Hindlimb muscle (tissue), 1 donor: ENCODE measurements around the gene WWOX. TPM values are rescaled to one million over a fixed set of nuclear protein-coding genes. Genes with fewer than 3 reads are reported as not detected.
"Not testable (repeated sequence)": the region's sequence is repeated elsewhere in the genome, so short reads cannot be mapped to it uniquely, and the experiment has no call there.

Experiments
- DNase-seq: peaks from one replicate; pipeline ENCODE4 v3.0.0-alpha.2; 2013
- polyA plus RNA-seq: library from polyadenylated mRNA; unstranded; fragments of 120-200 nt; gene quantifications from one replicate; pipeline ENCODE4 v1.2.1, GENCODE V29; 2013; ENCODE audit not compliant: insufficient read length

Gene WWOX
- polyA plus RNA-seq, 1 donor, result 12.9 TPM

DNA sequence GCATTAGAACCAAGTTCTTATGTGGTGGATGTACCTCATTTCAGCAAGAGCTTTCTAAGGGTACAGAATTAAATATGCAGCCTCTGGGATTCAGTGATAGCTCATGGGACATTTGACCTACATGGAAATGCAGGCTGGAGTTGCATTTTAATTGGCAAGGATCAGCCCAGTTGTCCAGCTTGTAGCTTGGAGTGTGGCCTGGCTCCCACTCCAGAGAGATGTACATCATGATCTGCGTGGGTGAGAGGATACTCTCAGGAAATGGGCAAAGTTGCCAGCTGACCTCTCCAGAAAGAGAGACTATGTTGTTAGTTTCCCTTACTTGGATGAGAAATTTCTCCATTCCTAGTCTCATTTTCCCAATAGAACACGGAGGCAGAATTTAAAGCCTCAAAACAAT lies 945.7 kb downstream of the WWOX start:
- DNase-seq, result no peak

DNA sequence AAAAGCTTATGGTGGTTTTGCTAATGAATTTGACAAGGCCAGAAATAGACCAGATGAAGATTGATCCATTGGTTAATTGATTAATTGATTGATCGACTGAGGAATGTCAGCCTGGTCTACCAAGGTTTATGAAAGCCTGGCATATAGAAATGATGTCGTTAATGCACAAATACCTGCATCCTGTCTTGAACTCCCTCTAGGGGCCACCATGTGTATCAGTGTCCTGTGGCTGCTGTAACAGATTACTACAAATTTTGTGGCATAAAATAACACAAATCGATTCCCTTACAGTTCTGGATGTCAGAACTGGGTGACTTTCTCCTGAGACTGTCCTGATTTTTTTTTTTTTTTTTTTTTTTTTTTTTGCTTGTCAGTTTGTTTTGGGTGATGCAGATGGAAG lies 947.9 kb downstream of the WWOX start:
- no peak for DNase-seq

DNA sequence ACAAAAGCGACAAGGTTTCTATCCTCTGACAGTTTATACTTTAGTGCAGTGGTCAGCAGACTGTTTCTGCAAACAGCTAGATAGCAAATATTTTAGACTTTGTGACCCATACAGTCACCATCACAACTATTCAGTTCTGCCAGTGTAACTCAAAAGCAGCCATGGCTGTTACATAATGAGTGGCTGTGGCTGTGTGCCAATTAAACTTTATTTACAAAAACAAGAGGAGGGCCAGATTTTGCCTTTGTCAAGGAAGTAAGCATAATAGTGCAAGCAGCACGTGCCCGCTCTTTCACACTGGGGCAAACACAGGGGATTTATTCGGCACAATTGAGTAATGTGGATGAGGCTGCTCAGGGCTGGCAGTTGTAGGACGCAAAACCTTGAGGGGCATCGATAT lies 949.6 kb downstream of the WWOX start:
- DNase-seq, result no peak

DNA sequence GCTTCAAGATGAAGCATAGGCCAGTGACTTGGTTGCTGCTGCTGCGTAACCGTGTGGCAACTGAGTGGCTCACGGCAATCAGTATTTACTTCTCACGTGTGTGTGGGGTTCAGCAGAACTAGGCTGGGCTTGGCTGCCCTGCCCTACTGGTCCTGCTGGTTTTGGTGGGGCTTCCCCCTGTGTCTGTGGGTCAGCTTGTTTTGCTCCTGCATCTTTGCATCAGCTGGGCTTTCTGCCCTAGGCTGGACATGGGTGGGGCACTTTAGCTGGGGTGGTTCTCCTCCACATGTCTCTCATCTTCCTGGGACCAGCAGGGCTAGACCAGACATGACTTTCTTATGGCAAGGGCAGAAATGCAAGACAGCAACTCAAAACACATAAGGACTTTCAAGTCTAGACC lies 950.6 kb downstream of the WWOX start:
- no peak for DNase-seq

DNA sequence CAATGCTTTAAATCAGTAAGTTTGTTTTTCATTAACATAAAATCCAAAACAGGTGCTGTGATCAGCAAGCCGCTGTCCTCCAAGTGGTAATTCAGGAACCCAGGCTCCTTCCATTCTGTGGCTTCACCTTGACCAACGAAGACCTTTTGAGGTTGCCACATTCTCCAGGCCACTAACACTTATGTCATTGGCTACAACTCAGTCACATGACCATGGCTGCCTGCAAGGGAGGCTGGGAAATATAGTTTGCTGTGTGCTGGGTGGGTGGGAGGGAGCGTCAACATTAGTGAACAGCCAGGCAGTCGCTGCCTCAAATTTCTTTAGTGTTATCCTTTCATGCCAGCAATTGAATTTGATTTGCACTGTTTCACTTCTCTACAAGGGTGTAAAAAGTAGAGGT lies 951.9 kb downstream of the WWOX start:
- DNase-seq, result no peak

DNA sequence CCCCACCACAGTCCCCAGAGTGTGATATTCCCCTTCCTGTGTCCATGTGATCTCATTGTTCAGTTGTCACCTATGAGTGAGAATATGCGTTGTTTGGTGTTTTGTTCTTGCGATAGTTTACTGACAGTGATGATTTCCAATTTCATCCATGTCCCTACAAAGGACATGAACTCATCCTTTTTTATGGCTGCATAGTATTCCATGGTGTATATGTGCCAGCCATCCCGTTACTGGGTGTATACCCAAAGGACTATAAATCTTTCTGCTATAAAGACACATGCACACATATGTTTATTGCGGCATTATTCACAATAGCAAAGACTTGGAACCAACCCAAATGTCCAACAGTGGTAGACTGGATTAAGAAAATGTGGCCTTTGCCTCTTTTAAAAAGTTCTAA lies 952.7 kb downstream of the WWOX start:
- DNase-seq, result not testable (repeated sequence)

DNA sequence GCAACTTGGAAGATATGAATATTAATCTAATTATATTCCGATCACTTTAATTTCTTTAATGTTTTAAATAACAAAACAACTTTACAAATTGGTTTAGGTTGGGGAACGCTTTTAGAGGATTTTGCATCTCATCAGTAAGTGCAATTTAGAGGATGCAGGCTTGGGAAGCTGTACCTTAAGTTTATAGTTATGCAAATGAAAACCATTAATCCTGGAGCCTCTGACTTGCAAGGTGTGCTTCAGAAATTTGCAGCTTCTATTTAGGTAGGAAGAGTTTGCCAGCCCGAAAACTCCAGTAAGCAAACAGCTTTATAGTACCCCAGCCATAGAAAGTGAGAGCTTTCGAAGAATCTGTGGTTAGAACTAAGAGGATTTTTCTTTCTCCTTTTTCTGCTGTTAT lies 954.1 kb downstream of the WWOX start:
- no peak for DNase-seq

DNA sequence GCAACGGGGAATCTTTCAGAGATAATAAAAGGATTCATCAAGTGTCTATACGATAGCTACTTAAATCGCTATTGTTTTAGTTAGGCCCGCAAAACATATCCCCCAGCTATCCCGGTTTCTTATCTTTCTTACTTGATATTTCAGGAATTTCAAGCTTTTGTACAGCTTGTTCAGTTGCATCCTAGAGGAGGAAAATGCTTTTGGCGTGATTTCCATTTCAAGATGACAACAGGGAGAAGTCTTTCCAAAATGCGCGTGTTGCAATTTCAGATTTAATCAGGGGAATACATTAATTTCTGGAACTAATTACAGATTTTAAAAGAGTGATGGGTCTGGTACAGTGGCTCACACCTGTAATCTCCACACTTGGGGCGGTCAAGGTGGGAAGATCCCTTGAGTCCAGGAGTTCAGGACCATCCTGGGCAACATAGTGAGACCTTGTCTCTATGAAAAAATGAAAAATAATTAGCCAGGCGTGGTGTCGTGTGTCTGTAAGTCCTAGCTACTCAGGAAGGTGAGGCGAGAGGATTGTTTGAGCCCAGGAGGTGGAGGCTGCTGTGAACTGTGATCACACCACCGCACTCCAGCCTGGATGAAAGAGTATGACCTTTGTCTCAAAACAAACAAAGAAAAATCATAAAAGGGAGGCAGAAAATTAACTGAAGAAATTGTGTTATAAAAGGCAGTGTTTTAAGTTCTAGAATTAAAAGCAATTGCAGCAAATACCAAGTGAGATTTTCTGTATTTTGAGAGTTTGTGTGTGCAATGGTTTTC lies 954.9 kb downstream of the WWOX start:
- DNase-seq, result no peak

DNA sequence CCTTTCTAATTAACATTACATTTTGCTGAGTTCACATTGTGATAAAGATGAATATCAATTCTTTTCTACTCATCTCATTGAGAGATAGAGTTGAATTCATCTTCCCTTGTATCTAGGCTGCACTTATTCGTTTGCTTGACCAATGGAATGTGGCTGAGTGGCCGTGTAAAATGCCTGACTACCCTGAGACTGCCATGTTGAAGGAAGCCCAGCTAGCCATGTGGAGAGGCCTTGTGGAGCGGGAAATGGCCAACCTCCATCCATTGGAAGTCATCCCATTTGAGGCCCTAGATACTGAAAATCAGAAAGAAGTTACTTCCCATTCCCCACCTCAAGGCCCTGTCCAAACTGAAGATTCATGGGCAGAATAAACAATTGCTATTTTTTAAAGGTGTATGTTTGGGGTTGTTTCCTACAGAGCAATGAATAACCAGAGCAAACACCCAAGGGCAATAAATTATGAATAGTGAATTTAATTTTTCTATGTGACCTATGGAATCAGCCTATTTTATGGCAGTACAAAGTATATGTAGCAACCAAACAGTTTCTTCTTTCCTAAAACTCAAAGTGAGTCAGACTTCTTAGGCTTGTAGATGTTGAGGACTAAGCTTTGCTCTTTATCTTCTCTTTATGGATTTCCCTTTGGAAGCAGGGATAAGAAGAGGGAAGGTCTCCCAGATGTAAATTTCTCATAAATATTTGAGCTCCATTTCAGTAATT lies 956.0 kb downstream of the WWOX start:
- no peak for DNase-seq

DNA sequence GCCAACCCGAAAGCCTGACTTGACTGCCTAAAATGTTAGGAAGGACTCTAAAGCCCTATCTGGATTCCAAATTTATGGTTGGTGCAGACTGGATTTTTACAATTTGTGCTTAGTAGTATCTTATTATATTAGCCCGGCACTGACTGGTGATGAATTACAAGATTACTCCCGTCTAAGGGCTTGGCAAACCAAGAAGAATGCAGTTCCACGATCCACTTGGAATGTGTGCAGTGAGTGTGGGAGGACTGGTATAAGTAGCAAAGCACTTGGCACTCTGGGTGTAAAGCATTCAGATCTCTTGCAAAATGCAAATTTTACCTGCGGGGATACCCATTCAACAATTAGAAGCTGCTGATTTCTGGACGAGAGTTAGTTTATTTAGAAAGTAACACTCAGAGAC lies 961.7 kb downstream of the WWOX start:
- no peak for DNase-seq

DNA sequence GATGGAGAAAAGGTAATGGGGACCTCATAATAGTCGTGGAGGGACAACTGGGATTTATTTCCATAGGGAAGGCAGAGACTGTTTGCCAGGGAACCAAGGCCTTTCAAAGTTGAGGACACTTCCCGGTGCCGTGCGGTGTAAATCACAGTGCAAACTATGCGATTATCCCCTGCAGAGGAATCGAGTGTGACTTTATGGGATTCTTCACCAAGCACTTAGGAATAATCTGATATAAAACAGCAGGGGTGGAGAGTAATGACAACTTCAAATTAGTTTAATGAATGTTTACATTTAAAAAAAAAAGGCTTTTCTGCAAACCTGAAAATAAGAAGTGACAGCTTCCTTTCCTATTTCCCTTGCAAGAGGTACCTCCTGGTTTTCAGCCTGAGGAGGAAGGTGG lies 962.9 kb downstream of the WWOX start:
- DNase-seq, result no peak

DNA sequence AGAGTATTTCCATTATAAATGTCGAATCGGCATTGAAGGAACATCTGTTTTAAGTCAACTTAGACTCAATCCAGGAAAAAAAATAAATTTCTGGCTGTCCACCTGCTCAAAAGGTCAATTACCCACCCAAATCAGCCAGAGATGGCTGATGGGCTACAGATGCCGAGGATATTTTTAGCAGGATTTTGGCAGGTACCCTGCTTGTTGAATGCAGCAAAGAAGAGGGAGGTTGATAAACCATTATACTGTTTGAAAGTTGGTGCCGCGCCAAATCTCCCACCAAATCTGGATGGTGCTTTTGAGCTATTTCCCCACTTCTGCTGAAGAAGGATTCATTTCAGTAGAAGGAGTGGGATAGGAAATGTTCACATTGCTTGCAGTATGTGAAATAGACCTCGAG lies 963.4 kb downstream of the WWOX start:
- peak; percentile 58 for DNase-seq

DNA sequence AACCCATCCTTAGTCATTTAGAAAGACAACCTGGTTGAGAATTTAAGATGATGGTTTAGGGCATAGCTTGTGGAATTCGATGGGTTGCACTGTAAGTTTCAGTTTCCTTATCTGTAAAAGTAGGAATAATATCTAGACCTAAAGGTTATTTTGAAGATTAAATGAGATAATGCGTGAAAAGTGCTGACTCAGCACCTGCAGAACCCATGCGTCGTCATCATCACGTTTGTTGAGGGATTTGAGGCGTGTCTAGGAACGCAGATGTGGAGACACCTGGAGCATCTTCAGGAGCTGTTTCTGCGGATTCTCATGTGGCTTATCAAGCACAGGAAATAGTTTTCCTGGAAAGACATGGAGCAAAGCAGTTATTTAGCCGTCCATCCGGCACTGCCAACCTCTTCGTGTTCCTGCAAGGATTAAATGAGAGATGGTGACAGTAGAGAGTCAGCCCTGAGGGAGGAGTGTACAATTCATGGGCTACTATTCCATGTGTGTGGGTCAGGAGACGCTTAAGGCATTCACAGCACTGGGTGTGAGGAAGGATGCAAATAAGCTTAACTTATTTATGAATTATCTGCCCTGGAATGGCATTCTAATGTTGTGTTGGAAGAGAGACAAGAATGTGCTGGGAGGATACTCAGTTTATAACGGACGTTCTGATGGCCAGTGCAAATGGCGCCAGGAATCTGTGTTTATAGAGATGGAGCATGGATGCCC lies 965.0 kb downstream of the WWOX start:
- DNase-seq, result no peak

DNA sequence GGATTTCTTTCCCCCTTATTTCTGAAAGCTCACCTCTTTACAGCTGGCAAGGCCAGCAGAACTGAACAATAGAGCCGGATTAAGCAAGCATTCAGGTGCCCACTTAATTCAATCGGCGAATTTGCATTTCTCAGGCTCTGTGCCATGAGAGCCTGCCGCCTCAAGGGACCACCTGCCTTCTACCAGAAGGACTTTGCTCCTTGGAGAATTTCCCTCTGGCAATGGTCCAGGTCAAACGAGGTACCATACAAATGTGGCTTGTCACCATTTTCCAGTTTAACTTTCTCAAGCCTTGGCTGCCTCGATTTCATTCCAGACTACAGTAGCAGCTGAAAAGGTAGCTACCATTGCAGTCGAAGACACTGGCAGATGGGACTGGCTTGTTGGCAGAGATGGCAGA lies 967.1 kb downstream of the WWOX start:
- DNase-seq, result no peak

DNA sequence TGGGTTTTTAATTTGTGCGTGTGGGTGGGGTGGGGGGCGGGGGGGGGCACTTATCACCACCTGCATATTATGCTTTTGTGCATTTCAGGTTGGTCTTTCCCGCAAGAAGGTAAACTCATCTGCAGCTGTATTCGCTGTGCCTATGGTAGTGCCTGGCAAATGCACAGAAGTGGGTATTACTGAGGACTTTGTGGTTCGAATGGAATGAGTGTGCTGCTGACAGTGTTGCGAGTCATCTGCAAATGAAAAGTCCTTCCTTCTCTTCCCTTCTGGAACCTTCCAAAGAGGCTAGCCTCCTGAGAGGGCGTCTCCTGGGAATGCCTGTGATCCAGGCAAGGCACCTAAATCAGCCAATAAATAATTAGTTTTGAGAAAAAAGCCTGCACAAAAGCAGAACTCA lies 968.1 kb downstream of the WWOX start:
- DNase-seq, result no peak

DNA sequence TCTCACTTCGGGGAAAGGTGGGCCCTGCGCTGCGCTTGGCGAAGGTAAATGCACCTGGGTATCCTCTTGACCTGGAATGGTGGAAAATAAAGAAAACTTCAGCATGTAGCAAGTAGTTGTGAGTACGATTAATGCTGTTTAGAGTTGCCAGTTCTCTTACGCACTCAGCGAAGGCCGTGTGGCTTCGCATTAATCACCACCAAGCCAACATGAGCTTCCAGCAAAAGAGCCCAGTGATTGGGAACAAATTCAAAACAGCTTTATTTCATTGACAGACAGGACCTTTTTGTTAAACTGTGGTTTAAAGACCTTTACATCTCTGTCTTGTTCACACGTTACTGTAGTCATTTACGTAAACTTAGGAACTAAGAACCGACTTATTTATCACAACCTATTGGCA lies 969.7 kb downstream of the WWOX start:
- DNase-seq, result no peak

DNA sequence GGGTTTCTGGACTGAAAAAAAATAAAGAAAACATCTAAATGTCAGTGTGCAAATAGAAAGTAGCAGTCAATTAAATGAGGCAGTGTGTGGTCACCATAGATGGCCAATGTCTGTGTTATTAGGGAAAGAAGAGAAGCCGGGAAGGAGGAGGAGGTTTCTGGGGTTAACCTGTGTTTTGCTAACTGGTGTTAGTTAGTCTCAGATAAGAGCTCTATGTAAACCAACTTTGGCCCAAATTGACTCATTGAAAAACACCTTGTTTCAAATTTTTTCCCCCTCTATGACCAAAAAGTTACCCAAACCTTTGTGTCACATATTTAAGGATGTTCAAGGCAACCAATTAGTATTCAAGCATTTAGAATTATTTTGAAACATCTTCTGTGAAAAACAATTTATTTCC lies 970.2 kb downstream of the WWOX start:
- no peak for DNase-seq

DNA sequence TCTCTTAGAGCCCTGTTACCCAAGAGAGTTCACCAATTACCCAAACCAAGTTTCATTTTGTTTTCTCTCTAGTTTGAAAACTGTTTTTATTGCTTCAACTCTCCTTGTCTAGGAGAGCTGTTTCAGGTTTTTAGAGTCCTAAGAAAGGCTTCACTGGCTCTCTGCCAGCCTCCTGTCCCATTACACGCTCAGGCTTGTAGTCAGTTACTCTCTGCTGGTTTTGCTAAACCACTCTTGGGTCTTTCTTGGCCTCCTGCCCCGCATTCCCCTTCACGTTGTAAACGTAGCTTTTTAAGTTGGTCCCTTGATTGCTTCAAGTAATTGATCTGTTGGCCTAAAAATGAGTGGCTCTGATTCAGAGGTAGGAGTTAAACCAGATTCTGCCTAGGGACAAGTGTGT lies 972.0 kb downstream of the WWOX start:
- DNase-seq, result peak; percentile 21

DNA sequence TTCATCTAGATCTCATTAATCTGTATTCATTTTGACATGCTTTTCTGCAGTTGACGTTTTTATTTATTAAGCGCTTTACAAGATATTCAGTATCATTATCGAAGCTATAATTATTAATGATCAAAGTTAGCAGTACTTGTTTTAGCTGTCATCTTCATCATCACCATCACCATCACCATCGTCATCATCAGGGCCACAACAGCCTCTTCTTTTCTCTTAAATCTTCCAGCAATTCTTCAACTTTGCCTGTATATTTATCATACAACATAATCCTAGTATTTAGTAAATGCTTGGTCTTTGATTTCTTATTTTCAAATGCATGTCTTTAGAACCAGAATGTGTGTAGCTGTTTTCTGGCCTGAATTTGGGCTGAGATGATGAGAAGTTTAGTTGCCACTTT lies 973.1 kb downstream of the WWOX start:
- DNase-seq, result no peak

DNA sequence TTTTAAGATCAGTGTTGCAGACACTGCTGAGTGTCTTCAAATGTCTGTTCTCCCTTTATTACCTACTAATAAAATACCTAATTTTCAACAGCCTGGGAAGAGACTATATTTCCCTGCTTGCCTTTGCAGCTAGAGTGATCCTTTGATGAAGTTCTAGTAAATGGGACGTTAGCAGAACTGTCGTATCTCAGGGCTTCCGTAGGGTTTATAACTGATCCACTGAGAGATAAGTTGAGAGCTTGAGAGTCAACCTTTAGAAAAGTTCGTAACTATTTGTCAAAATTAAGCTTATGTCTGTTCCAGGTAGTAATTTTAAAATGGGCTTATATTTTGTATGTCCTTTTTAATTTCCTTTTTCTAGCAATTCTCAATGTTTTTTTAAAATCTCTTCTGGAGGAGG lies 974.1 kb downstream of the WWOX start:
- DNase-seq, result no peak

DNA sequence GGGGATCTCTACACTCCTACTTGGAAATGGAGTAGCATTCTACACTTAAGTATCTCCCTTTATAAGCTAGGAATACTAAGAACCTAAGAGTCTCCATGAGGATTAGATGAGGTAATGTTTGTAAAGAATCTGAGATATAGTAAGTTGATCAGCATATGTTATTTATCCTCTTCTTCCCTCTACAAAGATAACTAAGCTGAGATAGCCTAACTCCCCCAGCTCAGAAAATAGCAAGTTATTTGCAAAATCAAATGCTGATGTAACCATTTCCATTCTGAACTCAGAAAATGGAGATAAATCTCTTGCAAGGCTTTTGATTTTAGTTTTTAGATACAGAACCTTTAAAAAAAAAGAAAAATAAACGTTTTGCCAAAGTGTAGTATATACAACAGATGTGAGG lies 975.1 kb downstream of the WWOX start:
- DNase-seq, result no peak

DNA sequence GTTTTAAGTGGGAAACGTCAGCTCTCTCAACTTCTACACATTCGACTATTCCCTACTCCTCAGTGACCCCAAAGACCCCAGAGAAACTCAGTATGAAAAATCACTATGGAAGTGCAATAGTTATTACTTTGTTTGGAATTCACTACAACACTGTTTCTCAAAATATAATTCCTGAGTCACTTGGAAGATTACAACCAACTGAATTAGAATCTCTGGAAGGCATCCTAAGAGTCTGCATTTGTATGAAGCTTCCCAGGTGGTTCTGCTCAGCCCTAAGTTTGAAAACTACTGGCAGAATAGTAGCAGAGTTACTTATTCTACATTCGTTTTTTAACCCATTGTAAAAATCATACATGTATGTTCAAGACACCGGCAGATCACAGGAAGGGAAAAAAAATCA lies 975.5 kb downstream of the WWOX start:
- DNase-seq, result no peak

DNA sequence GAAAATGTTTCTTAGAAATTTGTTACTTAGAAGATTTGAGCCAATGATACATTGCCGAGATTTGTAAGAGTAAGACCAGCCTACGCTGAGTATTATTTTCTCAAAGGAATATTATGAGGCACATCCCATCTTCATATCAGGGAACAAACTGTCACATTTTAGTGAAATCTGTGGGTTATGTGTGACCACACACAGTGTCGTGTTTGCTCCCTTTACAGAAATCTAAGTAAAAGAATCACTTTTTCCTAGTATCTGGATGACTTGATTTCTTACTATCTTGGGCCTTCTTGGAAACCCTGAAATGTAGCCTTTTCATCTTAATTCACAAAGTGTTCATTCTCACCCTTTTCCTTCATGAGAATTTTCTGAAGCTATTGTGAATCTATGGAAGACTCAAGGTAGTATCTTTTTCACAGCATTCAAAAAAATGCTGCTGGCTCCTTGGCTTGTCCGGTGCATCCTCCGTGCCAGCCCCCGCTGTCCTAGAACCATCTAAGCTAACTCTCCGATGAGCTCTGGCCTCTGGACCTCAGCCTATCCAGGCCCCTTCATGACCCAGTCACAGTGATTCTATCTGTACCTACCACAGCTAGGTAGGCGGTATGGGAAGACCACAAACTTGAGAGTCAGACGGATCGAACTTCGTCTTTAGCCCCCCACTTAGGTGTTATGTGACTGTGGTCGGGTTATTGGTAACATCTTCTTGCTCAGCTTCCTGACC lies 976.8 kb downstream of the WWOX start:
- no peak for DNase-seq
